ENCODE results near the gene ZMIZ2.
A peak's percentile ranks its signal among the peaks of the same experiment; 100 is the strongest.
"Not testable (repeated sequence)": the region's sequence is repeated elsewhere in the genome, so short reads cannot be mapped to it uniquely, and the experiment has no call there.

ZMIZ2 gene

GRCh38 chr7:44775383-44776107 is 26.9 kb downstream of the ZMIZ2 start:
- no peak for DNase-seq

GRCh38 chr7:44776211-44776610 is 27.6 kb downstream of the ZMIZ2 start:
- DNase-seq: no peak

- no peak for DNase-seq
Measured at GRCh38 chr7:44782460-44782859, 33.8 kb downstream of the ZMIZ2 start.

DNA sequence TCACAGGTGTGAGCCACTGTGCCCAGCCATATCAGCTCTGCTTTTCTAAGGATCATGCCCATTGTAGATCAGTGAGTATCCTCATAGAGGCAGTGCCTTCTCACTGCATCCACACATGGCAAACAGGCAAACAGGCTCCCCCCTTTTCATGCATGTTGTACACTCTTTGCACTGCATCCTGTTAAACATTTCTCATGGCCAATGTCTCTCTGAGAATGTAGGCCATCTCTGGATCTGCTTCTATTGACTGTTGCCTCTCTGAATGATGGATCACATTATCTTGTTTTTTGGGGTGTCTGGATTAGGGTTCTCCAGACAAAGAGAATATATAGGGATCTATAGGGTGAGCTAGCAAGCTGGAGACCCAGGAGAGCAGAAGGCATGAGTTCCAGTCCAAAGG is 34.8 kb downstream of the ZMIZ2 start:
- no peak for DNase-seq

- no peak for DNase-seq
Measured at GRCh38 chr7:44784364-44784763, 35.7 kb downstream of the ZMIZ2 start.

DNA sequence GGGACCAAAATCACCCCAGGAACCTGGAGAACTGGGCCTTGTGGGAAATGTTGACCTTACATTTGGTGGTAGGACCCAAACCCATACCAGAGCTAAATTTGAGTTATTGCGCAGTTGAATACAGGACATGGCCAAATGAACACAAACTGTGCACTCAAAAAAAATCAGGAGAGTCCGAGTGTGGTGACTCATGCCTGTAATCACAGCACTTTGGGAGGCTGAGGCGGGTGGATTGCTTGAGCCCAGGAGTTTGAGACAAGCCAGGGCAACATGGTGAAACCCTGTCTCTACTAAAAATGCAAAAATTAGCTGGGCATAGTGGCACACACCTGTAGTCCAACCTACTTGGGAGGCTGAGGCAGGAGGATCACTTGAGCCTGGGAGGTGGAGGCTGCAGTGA is 36.6 kb downstream of the ZMIZ2 start:
- not testable (repeated sequence) for DNase-seq

- no peak for DNase-seq
Measured at GRCh38 chr7:44787041-44787440, 38.4 kb downstream of the ZMIZ2 start.

DNA sequence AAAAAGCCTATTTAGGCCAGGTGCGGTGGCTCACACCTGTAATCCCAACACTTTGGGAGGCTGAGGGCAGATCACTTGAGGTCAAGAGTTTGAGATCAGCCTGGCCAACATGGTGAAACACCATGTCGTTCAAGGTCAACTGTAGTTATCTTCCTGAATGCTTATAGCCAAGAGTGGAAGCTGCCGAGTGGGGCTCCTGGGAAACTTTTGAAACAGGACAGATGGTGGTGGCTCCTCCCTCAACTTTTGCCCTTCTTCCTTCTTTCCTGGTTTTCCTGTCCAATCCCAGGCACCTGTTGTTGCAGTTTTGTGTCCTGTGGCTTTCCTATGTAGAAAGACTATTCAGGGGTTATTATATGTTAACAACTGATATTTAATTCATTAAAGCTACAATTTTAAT is 39.1 kb downstream of the ZMIZ2 start:
- no peak for DNase-seq

GRCh38 chr7:44789990-44790389 is 41.3 kb downstream of the ZMIZ2 start:
- no peak for DNase-seq

GRCh38 chr7:44791278-44792219 is 42.9 kb downstream of the ZMIZ2 start:
- DNase-seq: no peak

- DNase-seq: no peak
Measured at GRCh38 chr7:44793919-44794318, 45.3 kb downstream of the ZMIZ2 start.

DNA sequence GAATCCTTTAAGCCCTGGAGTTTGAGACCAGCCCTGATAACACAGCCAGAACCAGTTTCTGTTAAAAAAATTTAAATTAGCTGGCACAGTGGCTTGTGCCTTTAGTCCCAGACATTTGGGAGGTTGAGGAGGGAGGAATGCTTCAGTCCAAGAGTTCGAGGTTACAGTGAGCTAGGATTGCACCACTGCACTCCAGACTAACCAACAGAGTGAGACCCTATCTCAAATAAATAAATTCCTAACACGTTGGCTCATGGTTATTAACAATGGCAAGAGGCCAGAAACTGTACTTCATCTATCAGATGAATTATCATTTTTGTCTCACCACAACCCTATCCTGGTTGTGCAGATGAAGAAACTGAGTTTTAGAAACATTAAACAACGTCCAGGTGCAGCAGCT is 45.7 kb downstream of the ZMIZ2 start:
- DNase-seq: no peak

- DNase-seq: peak; percentile 65
Measured at GRCh38 chr7:44796034-44796503, 47.4 kb downstream of the ZMIZ2 start.

GRCh38 chr7:44796504-44797328 is 48.1 kb downstream of the ZMIZ2 start, which contains the start of gene PPIA:
Gene PPIA, plus strand, starts transcription at chr7:44796681. Its CDS starts 44 bp downstream, at chr7:44796725.
- peak; percentile 93 for DNase-seq

- peak; percentile 51 for DNase-seq
Measured at GRCh38 chr7:44797329-44798258, 48.9 kb downstream of the ZMIZ2 start.

GRCh38 chr7:44798649-44799305 is 50.1 kb downstream of the ZMIZ2 start:
- DNase-seq: no peak

GRCh38 chr7:44799939-44800338 is 51.3 kb downstream of the ZMIZ2 start:
- DNase-seq: no peak

DNA sequence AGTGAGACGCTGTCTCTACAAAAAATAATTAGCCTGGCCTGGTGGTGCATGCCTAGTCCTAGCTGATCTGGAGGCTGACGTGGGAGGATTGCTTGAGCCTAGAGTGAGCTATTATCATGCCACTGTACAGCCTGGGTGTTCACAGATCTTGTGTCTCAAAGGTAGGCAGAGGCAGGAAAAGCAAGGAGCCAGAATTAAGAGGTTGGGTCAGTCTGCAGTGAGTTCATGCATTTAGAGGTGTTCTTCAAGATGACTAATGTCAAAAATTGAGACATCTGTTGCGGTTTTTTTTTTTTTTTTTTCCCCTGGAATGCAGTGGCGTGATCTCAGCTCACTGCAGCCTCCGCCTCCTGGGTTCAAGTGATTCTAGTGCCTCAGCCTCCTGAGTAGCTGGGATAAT is 53.2 kb downstream of the ZMIZ2 start:
- DNase-seq: no peak

DNA sequence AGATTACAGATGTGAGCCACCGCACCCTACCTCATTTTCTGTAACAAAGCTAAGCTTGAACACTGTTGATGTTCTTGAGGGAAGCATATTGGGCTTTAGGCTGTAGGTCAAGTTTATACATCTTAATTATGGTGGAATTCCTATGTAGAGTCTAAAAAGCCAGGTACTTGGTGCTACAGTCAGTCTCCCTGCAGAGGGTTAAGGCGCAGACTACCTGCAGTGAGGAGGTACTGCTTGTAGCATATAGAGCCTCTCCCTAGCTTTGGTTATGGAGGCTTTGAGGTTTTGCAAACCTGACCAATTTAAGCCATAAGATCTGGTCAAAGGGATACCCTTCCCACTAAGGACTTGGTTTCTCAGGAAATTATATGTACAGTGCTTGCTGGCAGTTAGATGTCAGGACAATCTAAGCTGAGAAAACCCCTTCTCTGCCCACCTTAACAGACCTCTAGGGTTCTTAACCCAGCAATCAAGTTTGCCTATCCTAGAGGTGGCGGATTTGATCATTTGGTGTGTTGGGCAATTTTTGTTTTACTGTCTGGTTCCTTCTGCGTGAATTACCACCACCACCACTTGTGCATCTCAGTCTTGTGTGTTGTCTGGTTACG is 53.9 kb downstream of the ZMIZ2 start:
- no peak for DNase-seq

GRCh38 chr7:44803828-44804519 is 55.3 kb downstream of the ZMIZ2 start:
- not testable (repeated sequence) for DNase-seq

Data from NCI-H748 treated with DMSO at 0.1 percent for 48 hours (cell line).